ENCODE data around the gene SLCO3A1. TPM values are rescaled to one million over a fixed set of nuclear protein-coding genes. Genes with fewer than 3 reads are reported as not detected.

The SLCO3A1 gene
- total RNA-seq, 1 donor, result 8.6 TPM

GRCh38 chr15:91944331-91944730 is 90.8 kb downstream of the SLCO3A1 start:
- TF ChIP-seq CTCF (IDR thresholded peaks at IDR 0.05; ENCODE audit: insufficient read depth, low read depth, low read length), result no peak
- H3K4me3 ChIP-seq (ENCODE audit: low read depth, low read length), result no peak overlapping the region
- no peak for DNase-seq (ENCODE audit: low read depth)

DNA sequence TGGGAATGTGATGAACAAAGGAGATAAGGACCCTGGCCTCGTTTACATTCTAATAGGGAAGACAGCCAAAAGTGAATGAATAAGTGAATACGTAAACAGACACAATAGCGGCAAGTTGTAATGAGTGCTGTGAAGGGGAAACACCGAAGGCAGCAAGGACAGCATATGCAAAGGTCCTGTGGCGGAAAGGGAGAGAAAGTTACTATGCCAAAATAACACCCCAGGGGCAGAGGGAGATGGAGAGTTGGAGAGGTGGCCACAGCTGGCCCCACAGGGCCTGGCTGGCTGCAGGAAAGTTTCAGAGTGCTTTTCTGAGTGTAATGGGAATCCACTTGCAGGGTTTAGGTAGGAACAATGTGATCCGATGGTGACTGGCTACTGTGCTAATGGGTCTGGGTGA is 91.9 kb downstream of the SLCO3A1 start:
- TF ChIP-seq CTCF (IDR thresholded peaks at IDR 0.05; ENCODE audit: insufficient read depth, low read depth, low read length), result no peak
- no peak for DNase-seq (ENCODE audit: low read depth)
- no peak overlapping the region for H3K4me3 ChIP-seq (ENCODE audit: low read depth, low read length)

DNA sequence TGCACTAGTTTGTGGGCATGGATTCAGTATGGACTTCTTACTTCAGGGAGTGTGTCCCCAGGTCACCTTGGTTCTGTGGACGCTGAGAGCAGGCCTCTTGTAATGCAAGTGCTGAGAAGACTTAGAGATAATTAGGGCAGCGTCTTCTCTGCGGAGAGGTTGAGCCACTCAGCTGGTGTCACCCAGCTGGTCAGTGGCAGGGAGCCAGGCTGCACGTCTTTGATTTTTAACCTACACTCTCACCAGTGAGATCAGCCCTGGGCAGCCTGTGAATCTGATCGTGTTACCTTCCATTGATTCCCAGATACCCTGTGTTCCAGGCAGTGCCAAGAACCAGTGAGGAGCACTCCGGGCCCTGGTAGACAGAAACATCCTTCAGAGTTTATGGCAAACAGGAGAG is 92.6 kb downstream of the SLCO3A1 start:
- DNase-seq (ENCODE audit: low read depth), result no peak
- no peak for TF ChIP-seq CTCF (IDR thresholded peaks at IDR 0.05; ENCODE audit: insufficient read depth, low read depth, low read length)
- no peak overlapping the region for H3K4me3 ChIP-seq (ENCODE audit: low read depth, low read length)

- H3K4me3 ChIP-seq (ENCODE audit: low read depth, low read length), result no peak overlapping the region
- DNase-seq (ENCODE audit: low read depth), result no peak
- no peak for TF ChIP-seq CTCF (IDR thresholded peaks at IDR 0.05; ENCODE audit: insufficient read depth, low read depth, low read length)
Measured at GRCh38 chr15:91946581-91947292, 93.2 kb downstream of the SLCO3A1 start.

GRCh38 chr15:91947293-91947679 is 93.8 kb downstream of the SLCO3A1 start:
- DNase-seq (ENCODE audit: low read depth), result no peak
- no peak overlapping the region for H3K4me3 ChIP-seq (ENCODE audit: low read depth, low read length)
- TF ChIP-seq CTCF (IDR thresholded peaks at IDR 0.05; ENCODE audit: insufficient read depth, low read depth, low read length), result no peak

GRCh38 chr15:91947683-91948608 is 94.4 kb downstream of the SLCO3A1 start:
- H3K4me3 ChIP-seq (ENCODE audit: low read depth, low read length), result no peak overlapping the region
- TF ChIP-seq CTCF (IDR thresholded peaks at IDR 0.05; ENCODE audit: insufficient read depth, low read depth, low read length), result no peak
- DNase-seq (ENCODE audit: low read depth), result peak; percentile 27

Data from fibroblast of villous mesenchyme (primary cell).